ENCODE results near the gene PMPCA.

Gene PMPCA

DNA sequence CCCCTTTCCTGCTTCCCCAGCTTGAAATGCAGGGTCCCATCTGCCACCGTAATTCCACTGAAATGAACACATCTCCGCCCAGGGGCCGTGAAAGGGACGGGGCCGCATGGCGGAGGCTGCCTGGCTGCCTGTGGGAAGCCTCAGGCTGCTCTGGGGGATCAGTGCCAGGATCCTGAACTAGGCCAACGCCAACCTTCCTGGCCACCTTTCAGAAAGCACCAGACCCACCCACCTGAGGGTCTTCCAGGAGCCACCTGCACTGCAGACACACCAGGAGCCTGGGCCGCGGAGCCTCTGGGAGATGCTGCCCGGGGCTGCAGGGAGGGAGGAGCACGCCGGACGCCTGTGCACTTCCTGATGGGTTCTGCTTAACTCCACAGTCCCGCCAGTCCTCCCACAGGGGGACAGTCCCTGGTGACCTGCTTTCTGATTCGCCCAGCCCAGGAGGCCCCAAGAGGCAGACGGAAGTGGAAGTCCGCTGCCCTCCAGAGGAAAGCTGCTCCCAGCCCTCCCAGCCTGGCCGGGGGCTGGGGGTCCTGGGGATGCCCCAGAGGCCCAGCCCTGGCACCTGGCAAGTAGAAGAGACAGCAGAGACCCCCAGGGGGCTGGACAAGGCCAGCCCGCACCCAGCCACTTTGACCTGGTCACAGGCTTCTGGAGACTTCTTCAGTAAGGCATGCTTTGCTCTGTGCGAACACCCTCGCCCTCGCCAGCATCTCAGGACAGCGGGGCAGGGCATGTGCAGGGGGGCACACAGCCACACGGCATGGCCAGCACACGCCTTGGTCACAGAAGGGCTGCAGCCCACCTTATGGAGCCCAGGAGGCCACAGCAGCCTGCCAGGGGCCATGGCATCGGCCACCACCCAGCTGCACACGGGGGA lies 36.9 kb upstream of the PMPCA start, which contains the start of gene CARD9:
CARD9 (minus strand) TSS at position 370 of the 883 bp plus-strand sequence. CDS start 1,591 bp downstream, outside the sequence.
- DNase-seq (ENCODE audit: low spot score): no peak

DNA sequence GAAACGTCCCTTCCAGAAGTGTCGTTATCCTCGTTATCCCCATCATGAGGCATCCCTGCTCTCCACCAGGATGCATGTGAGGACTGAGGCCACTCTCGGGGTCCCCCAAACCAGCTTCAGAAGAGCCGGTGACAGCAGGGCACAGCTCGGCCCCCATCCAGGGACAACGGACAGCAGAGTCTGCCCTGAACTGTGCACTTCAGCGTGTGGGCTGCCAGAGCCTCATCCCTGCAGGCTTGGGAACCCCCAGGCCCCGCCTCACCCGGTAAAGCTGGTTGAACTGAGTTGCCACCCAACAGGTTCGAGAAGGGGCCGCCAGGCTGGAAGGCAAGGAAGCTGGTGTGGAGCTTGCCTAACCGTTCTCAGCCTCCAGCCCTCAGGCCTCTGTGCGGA lies 36.3 kb upstream of the PMPCA start:
- DNase-seq (ENCODE audit: low spot score): no peak

DNA sequence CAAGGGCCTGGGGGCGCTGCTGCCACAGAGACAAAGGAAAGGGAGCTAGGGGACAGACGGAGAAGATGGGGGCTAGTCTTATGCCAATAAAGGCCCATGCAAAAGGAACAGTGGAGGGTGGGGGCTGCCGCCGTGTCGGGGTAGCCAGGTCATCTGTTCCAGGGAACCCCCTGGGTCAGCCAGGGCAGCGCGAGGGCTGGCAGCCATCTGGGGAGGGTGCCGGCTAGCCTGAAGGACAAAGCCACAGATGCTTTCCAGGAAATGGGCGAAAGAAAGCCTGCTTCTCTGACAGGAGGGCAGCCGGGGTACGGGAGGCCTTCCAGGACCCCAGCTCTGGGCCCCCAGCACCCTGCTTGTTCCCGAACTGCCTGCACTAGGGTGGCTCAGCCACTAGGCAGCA lies 35.4 kb upstream of the PMPCA start:
- no peak for DNase-seq (ENCODE audit: low spot score)

DNA sequence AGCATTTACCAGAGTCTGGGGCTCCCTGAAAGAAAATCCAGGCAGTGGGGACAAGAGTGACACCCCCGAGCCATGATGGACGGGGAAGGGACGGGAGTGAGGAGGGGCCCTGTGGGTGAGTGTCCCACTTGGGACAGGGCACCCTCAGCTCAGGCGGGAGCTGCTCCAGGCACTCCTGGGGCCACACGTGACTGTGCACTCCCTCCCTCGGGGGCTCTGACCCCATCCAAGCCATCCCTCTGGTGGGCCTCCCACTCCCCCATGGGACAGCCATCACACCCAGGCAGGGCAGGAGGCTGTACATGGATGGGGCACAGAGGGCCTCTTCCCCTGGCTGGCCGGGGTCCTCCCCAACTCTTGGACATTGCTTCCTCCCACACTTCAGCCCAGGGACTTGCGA lies 34.0 kb upstream of the PMPCA start:
- DNase-seq (ENCODE audit: low spot score): no peak

DNA sequence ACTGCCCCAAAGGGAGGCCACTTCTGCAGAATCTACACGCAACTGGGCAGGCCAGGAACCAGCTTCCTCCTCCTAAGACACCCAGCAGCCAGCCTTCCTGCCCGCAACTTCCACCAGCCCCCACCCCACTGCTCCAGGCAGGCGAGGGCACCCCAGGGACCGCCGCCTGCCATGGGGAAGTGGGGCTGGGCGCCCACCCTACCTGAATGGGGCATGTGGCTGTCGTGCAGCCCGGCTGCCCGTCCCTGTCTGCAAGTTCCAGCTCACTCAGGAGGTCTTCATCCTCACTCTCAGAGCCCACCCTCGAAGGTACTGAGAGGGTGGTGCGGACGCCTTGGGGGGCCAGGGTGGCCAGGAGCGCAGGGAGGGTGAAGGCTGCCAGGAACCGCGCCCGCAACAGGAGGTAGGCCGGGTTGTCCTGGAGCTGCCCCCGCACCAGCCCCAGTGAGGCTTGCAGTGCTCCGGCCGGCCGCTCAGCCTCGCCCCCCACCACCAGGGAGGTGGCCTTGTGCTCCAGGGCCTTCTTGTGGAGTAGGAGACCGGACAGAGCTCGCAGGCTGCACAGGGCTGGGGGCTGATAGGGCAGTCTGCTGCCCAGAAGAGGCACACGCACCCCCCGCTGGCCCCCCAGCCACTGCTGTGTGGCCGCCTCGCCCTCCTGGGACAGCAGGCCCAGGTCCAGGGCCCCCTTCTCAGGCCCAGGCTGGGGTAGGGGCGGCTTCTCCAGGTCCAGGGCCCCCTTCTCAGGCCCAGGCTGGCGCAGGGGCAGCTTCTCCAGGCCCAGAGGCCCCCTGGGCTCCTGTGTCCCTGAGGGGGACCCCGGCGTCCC lies 32.9 kb upstream of the PMPCA start:
- DNase-seq (ENCODE audit: low spot score): no peak

DNA sequence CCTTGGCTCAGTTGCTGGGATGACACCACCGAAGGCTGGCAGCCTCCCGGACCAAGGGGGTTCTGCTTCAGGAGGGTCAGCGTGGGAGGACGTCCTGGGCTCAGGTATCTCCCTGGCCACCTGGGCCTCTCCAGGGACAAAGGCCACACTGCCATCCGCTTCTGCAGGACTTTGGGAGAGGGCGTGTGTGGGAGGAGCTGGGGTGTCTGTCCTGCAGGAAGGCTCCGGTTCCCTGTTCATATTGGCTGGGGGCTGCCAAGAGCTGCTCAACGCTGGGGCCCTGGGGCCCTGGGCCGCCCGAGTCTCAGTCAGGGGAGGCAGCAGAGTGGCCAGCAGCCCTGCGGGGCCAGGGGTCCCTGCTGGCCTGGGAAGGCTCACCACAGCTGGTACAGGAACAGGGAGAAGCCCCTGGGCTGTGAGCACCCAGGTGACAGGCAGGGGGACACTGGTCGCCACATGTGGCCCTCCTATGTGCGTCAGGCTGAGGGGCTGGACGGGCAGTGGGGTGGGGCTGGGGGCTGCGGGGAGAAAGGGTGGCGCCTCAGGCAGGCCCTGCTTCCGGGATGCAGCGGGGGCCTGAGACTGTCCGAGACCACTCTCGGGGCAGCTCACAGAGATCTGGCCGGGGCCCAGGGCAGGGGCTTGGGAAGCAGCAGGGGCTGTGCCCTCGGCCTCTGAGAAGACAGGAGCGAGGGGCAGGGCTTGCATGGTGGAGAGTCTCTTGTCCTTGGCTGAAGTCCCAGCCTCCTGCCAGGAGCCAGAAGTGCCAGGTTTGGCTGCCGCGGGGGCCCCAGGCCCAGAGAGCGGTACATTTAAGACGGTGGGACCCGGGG lies 32.1 kb upstream of the PMPCA start:
- DNase-seq (ENCODE audit: low spot score): no peak

DNA sequence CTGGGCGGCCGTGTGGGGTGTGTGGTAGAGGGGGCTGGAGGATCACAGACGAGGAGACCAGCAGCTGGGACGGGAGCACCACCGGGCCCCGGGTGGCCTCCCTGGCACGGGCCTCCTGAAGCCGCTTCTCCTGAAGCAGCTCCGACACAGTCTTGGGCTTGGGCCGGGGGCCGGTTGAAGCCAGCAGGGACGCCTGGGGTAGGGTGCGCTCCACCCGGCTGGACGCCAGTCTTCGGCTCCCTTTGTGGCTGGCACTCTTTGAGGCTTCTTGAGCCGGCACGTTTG lies 31.5 kb upstream of the PMPCA start:
- no peak for DNase-seq (ENCODE audit: low spot score)

DNA sequence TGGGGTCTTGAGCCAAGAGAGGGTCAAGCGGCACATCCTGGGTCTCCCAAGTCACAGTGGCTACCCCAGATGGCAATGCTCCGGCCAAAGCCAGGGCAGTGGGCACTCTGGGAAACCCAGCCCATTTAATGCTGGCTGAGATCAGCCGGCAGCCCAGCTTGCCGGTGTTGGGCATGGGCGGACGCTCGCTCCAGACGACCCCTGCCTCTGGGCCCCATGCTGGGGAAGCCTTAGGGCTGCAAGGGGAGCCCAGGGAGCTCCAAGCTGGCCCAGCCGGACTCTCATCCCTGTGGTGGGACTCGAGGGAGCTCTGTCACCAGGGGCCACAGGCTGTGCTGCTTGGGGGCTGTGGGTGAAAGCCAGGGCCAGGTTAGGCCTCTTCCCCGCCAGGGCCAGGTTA lies 31.1 kb upstream of the PMPCA start:
- DNase-seq (ENCODE audit: low spot score): no peak

DNA sequence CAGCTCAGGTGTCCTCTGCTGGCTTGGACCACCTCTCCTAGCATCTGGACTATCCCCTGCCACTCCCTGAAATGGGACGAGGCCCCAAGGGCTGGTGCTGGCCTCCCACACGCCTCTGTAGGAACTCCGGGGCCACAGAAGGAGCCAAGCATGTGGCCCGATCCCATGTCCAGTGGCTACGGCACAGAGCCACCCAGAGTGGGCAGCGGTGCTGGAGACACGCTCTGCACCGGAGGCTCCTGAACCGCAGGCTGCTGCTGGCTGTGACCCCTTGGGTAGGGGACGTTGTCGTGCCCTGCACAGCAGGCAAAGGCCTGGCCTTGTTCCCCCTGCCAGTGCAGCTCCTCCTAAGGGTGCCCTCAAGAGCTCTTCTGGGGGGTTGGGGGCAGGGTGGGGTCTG lies 30.6 kb upstream of the PMPCA start:
- no peak for DNase-seq (ENCODE audit: low spot score)

DNA sequence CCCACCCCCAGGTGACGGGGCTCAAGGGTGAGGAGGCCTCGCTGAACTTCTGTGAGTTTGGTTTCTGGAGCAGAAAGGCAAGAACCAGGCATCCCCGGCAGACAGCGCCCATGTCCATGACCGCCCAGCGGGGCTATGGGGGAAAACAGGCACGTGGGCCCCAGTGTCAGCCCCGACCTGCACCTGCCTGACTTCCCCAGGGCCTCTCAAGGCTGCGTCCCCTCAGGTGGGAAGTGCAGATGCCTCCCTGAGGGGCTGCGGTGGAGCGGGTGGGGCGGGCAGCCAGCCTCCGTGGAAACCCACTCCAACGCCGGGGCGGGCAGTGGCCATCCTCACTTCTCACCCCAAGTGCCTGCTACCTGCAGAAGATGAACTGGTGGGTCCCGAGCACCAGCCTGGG lies 30.1 kb upstream of the PMPCA start:
- DNase-seq (ENCODE audit: low spot score): no peak

DNA sequence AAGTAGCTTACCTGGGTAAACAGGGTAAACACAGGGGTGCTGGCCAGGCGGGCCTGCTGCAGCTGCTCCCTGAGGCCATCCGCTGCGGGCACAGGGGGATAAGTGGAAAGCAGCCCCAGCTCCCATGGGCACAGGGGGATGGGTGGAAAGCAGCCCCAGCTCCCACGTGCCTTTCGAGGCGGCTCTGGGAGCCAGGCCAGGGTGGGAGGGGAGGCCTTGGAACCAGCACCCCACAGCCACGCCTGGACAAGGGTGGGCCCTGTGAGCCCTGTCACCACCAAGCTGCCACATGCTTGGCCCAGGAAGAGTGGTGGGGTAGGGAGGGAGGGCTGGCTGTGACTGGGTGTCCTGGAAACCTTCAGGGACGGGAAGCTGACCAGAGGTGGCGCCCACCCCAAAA lies 29.1 kb upstream of the PMPCA start:
- no peak for DNase-seq (ENCODE audit: low spot score)

DNA sequence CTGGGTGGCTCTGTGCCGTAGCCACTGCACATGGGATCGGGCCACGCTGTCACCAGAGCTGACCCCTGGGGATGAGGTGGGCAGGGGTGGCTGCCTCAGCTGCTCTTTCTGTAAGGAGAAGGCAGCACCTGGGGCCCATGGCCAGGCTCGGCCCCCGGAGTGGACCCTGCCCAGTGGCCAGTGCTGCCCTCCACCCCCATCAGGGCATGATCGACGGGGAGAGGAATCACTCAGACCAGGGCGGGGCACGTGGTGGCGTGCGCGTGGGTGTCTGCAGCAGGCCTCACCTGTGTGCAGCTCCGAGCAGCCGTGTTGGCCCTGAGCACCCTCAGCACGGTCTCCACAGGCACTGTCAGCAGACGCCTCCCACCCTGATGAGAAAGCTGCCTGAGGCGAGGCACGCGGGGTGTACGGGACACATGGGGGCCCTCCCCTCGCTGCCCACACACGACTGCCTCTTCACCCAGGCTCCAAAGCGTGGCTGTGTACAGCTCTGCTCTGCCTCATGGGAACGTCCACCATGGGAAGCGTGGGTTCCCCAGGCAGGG lies 28.4 kb upstream of the PMPCA start:
- DNase-seq (ENCODE audit: low spot score): no peak

DNA sequence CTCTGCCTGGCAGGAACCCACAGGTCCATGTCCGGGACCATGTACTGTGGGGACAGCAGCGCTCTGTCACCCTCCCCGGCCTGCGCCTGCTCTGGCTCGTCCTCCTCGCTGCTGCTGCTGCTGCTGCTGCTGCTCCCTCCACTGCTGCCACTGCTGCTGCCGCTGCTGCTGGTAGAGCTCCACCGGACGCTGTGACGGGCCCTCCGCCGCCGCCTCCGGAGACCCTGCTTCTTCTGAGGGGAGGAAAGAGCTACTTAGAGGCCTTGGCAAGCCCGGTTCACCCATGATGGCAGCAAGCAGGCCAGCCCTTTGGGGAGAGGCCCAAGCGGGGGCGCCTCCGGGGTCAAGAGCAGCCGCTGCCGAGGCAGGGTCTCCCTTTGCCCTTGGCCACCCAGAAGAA lies 27.0 kb upstream of the PMPCA start:
- DNase-seq (ENCODE audit: low spot score): no peak

DNA sequence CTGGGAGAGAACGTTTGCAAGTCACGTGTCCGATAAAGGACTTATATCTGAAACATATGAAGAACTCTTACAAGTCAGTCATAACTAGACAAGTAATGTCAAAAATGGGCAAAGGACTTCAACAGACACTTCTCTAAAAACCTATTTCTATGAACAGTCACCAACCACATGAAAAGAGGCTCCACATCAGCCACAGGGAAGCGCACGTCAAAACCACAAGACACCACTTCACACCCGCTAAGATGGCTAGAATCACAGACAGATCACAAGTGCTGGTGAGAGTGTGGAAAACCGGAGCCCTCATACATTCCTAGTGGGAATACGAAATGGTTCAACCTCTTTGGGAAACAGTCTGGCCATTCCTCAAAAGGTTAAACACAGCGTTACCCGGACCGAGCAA lies 25.4 kb upstream of the PMPCA start:
- DNase-seq (ENCODE audit: low spot score): no peak

DNA sequence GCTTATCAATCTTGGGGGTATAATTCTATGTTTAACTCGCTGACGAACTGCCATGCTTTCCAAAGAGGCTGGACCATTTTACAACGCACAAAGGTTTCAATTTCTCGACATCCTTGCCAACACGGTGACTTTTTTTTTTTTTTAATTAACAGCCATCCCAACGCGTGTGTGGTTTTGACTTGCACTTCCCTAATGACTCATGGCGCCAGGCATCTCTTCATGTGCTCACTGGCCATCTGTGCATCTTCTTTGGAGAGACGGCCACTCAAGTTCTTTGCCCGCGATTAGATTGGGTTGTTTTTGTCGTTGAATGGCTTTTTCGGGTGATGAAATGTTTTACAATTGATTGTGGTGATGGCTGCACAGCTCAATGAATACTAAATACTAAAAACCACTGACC lies 24.4 kb upstream of the PMPCA start:
- no peak for DNase-seq (ENCODE audit: low spot score)

DNA sequence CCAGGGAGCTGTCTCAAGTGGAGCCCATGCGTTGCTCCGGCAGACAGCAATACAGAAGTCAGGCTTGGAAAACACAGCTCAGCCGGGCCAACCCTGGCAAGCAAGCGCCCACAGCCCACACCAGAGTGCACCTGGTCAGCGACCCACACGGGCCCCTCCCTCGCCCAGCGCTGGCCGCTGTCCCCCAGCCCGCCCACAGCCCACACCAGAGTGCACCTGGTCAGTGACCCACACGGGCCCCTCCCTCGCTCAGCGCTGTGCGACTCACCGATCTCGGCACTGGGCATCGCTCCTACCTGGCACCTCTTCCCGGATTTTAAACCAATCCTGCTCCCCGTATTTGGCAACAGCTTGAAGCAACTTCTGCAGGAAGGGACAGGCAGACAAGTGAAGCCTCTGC lies 23.2 kb upstream of the PMPCA start:
- DNase-seq (ENCODE audit: low spot score): no peak

DNA sequence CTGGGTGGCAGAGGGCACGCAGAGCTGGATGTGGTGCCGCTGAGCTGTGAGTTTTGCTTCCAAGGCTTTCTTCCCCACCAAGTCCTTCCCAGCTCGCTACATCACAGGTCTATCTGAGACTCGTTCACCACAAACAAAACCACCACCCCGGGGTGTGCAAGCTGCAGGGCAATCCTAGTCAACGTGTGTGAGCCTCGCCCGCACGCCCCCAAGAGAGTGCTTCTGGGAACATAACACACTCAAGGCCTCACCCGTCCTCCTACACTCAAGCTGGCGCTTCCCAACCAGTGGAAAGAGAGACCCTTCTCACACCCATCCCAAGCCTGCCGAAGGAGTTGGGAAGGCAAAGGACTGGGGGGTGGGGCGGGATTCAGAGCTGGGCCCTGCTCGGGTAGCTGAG lies 21.1 kb upstream of the PMPCA start:
- DNase-seq (ENCODE audit: low spot score): no peak

DNA sequence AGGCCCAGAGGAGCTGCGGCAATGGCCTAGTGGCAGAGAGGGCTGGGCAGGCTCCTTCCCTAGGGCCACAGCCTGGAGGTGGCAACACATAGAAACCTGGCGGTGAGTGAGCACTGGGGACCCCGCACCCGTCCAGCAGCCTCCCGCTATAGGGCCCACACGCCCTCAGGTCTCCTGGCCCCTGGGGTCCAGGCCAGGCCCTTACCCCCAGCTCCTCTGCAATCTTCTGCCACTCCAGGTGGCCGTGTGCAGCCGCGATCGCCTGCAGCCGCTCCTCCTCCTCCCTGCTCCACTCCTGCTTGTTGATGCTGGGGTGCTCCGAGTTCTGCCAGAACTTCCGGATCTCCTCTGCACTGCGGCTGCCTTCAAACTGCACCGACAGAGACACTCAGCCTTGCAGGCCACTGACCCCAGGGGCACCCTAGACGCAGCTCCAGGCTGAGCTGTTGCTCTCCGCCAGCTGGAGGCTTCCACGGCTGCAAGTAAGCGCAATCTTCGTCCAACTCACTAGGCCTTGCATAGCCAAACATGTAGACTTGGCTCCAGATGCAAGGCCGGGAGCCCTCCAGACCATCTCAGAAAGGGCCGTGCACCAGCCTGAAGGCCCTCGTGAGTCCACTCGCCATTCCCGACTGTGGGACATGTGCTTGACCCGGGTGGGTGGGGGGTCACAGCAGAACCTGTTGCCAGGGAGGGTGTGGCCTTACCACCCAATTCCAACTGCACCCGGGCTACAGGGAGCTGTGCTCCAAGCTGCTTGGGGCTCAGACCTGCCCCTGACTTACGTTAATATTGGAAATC lies 18.5 kb upstream of the PMPCA start:
- DNase-seq (ENCODE audit: low spot score): no peak

DNA sequence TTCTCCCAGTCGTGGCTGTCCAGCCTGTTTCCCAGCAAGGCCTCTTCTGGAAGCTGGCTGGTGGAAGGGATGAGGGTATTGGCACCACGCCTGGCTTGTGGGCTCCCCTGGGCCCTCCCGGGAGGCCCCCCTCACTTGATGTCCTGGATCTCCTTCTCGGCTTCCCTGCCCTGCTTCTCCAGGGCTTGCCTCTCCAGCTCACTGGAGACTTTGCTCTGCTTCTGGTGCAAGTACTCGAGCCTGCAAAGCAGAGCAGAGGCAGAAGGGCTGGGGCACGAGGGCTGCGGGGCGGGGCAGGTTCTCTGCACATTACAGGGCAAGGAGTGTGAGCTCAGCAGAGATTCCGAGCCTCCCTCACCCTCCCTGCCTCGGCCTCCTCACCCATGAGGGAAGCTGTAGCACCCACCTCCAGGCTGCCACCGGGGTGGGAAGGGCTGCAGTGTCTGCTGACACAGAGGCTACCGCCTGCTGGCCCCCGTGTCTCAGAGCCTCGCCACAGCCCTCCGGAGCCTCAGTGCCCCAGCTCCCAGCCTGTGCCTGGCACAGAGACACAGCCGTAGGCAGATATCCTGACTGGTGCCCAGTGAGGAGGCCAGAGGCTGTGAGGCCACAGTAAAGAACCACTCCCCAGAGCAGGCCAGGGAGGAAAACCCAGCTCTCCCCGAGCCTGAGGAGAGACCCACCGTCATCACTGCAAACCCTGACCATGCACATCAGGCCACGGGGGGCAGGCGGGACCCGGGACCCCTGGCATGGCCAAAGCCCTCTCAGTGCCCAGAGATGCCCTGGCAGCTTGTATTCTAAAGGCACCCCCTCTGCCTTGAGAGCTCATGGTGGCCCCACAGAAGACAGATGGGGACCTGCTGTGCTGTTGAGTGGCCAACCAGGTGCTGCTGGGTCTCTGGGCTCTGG lies 17.7 kb upstream of the PMPCA start:
- DNase-seq (ENCODE audit: low spot score): no peak

DNA sequence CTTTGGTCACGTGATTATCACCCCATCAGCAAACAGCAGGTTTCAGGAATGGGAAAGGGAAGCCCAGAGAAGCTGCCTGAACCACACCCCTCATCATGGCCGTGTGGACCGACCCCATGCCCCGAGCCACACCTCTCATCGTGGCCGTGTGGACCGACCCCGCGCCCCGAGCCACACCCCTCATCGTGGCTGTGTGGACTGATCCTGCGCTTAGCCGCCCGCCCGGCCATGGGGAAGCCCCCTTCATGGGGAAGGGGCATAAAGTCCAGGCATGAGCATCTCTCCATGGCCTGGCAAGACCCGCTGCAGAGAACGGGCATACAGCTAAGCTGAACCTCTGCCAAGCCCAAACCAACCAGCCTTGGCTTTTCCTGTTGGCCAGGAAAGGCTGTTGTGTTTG lies 16.9 kb upstream of the PMPCA start:
- no peak for DNase-seq (ENCODE audit: low spot score)

Measured in D341Med (cell line).